SHP77 (cell line): ENCODE measurements around the gene NAP1L3.
A peak's percentile ranks its signal among the peaks of the same experiment; 100 is the strongest.

ENCODE experiments used
- DNase-seq, 2 experiments: peaks; one replicate each; lab custom pipeline; 2025; lab: John Stamatoyannopoulos, UW

The NAP1L3 gene

DNA sequence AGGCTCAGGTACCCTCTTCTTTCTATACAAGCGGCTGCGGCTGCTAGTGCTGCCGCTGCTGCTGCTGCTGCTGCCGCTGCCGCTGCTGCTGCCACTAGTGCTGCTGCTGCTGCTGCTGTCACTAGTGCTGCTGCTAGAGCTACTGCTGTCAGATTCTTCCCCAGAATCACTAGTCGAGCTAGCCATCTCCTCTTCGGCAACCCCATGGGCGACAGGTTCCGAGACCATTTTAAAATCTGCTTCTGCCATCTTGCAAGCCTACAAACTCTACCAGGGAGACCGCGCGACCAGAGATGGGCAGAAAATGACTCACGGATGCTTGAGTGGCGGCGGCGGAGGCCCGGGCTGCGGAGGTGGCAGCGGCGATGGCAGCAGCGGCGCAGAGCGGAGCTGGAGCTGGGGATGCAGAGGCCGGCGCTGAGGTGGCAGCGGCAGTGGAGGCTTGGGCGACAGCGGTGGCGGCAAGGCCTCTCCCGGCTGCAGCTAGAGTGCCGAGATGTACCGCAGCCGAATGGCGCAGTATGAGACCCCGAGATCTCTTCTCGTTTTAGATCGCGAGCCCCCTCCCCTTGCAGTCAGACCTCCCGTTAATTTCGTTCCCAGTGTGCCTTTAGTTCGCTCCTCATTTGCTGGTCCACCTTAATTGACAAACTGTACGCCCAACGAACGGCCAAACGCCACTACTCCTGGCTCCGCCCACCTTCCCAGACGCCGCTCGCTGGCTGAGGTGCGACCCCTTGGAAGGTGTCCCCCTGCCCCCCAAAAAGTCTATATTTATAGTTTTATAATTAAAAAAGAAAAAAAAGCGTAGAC, at the start of gene NAP1L3:
TSS of gene NAP1L3 (minus strand) at position 523 of the 813 bp plus-strand sequence. CDS start at position 249, 274 bp downstream.
- peak; percentile 78 to 79 for DNase-seq

GRCh38 chrX:93711076-93711475, 37.7 kb upstream of the NAP1L3 start:
- no peak for DNase-seq

- no peak for DNase-seq
These were observed 30.3 kb upstream of the NAP1L3 start for GRCh38 chrX:93703701-93704100.

GRCh38 chrX:93695981-93696380, 22.6 kb upstream of the NAP1L3 start:
- DNase-seq = no peak

DNA sequence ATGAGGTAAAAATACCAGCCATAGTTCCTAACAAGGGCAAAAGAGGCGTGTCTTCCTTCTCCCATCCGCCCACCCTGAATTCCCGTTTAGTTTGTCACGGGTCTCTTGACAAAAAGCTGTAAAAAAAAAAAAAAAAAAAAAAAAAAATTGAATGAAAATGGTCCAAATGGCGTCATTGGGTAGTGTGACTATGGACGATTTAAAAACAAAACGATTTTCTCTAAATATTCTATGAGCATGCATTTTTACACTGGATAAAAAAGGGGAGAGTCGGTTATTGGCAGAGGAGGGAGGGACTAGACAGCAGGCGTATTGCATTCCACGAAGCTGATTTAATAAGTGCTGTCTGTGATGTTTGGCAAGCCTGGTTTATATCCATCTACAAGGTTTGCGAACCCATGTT, 492 bp upstream of the NAP1L3 start, which contains the start of gene FAM133A:
TSS of gene FAM133A (plus strand) at position 338 of the 403 bp plus-strand sequence. CDS start 35,214 bp downstream, outside the sequence.
- peak; percentile 24 to 59 for DNase-seq

- no peak for DNase-seq
These were observed 12.8 kb downstream of the NAP1L3 start for GRCh38 chrX:93660575-93660974.

DNA sequence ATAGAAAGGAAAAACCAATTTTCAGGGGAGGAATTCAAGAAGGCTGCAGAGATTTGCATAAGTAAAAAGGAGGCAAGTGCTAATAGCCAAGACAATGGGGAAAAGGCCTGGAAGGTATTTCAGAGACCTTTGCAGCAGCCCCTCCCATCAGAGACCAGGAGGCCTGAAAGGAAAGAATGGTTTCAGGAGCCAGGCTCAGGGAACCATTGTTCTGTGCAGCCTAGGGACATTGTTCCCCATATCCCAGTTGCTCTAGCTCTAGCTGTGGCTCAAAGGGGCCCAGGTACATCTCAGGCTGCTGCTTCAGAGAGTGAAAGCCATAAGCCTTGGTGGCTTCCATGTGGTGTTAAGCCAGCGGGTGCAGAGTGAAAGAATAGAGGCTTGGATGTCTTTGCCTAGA, 24.0 kb downstream of the NAP1L3 start:
- DNase-seq = no peak

DNA sequence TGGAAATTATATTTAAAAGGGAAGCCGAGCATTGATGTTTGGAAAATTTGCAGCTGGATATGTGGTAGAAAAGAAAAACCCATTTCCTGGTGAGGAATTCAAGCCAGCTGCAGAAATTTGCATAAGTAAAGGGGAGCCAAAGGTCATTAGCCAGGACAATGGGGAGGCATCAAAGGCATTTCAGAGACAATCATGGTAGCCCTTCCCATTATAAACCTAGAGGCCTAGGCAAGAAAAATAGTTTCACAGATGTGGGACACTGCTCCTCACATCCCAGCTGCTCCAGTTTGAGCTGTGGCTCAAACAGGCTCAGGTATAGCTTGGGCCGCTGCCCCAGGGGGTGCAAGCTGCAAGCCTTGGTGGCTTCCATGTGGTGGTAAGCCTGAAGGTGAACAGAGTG, 35.8 kb downstream of the NAP1L3 start:
- no peak for DNase-seq
